BJ (cell line): ENCODE measurements around the gene PARD3. TPM values are rescaled to one million over a fixed set of nuclear protein-coding genes. Genes with fewer than 3 reads are reported as not detected.
"Not testable (repeated sequence)": the region's sequence is repeated elsewhere in the genome, so short reads cannot be mapped to it uniquely, and the experiment has no call there.

Source experiments
- CTCF ChIA-PET: fragments of 350-600 bp; formaldehyde crosslinking; extraction: SDS; loops from one replicate; lab custom pipeline; 2021; ENCODE audit warnings: antibody characterized with exemption, inconsistent platforms; lab: Yijun Ruan, JAX
- POLR2A ChIA-PET: fragments of 300-600 bp; sonication (Branson Sonifier 250); formaldehyde crosslinking; extraction: SDS; loops from one replicate; lab custom pipeline; 2021; ENCODE audit warnings: antibody characterized with exemption; lab: Charles Lee
- DNase-seq: peaks from one replicate; pipeline ENCODE4 v3.0.0-alpha.2; 2011; ENCODE audit warnings: low read depth
- H3K27me3 ChIP-seq: 2 replicates; pipeline ENCODE4 v1.6.0; 2011; ENCODE audit warnings: low read length; ENCODE audit not compliant: control insufficient read depth, insufficient read depth
- H3K36me3 ChIP-seq: 2 replicates; pipeline ENCODE4 v1.5.1; 2011; ENCODE audit warnings: low read length; ENCODE audit not compliant: control insufficient read depth, insufficient read depth
- H3K4me3 ChIP-seq: 2 replicates; pipeline ENCODE4 v1.5.1; 2011; ENCODE audit warnings: low read depth, mild to moderate bottlenecking, control low read depth, low read length
- CTCF ChIP-seq: IDR thresholded peaks from 2 replicates; pipeline ENCODE4 v1.5.1; 2011; ENCODE audit warnings: low read depth, mild to moderate bottlenecking, control low read depth, inconsistent platforms, low read length, moderate library complexity; ENCODE audit not compliant: insufficient read depth
- polyA plus RNA-seq: library from polyadenylated mRNA; depleted of rRNA; stranded (reverse); fragments of >200 nt; gene quantifications from 2 replicates; pipeline ENCODE4 v1.2.3, GENCODE V29; 2011

PARD3 gene
- polyA plus RNA-seq, 1 experiment: 17.7 TPM

- ChIA-PET CTCF (interaction anchor here (1.1 to 1.2 kb wide), 2 partner anchors 11 to 1074 kb away, joined by 3 to 4 read pairs; no protein-coding TSS in a partner anchor), POLR2A (no interaction called here)
- Histone ChIP-seq H3K27me3 (no peaks in the 10 kb centered on the region), H3K4me3 (no peak overlapping the region), H3K36me3 (no peaks in the 10 kb centered on the region)
- no peak for TF ChIP-seq CTCF
- DNase-seq: no peak
Observed at GRCh38 chr10:34396663-34397062, 418.4 kb downstream of the PARD3 start.

GRCh38 chr10:34392641-34393170 lies 422.4 kb downstream of the PARD3 start:
- Histone ChIP-seq H3K36me3 (no peaks in the 10 kb centered on the region), H3K4me3 (no peak overlapping the region), H3K27me3 (no peaks in the 10 kb centered on the region)
- no peak for DNase-seq
- POLR2A ChIA-PET: no interaction called here
- TF ChIP-seq CTCF: no peak
- CTCF ChIA-PET: no interaction called here

DNA sequence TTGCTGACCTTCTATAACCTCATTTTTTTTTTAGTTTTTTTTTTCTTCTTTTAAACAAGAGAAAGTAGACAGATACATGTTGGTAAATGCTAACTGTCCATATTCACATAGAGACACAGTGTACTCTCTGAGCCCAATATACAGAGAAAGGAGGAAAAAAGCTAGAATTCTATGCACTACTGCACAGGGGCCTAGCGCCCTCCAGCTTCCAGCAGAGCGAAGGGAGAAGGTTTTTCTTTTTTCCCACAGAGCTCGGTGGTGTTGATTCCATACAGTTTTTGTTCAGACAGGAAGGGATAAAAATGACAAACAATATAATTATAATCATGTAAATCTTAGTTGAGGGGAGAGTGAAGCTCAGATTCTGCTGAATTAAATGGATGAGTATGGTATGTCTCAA lies 423.9 kb downstream of the PARD3 start:
- H3K27me3 ChIP-seq, POLR2A ChIA-PET, DNase-seq, H3K36me3 ChIP-seq, H3K4me3 ChIP-seq: not testable (repeated sequence)
- CTCF ChIA-PET: interaction anchor here (0.6 kb wide), 1 partner anchor 317 kb away, joined by 3 read pairs; no protein-coding TSS in a partner anchor

- ChIA-PET POLR2A (no interaction called here), CTCF (interaction anchor here (0.7 kb wide), 1 partner anchor 1113 kb away, joined by 5 read pairs; no protein-coding TSS in a partner anchor)
- no peaks in the 10 kb centered on the region for H3K36me3 ChIP-seq
- no peak overlapping the region for H3K4me3 ChIP-seq
- no peaks in the 10 kb centered on the region for H3K27me3 ChIP-seq
- no peak for DNase-seq
- TF ChIP-seq CTCF: no peak
Observed at GRCh38 chr10:34389801-34390200, 425.3 kb downstream of the PARD3 start.

- ChIA-PET CTCF (no interaction called here), POLR2A (no interaction called here)
- no peak for DNase-seq
Observed at GRCh38 chr10:34386921-34387320, 428.2 kb downstream of the PARD3 start.

More at GRCh38 chr10:34386921-34387320, 428.2 kb downstream of the PARD3 start:
- TF ChIP-seq CTCF: no peak
- Histone ChIP-seq H3K27me3 (no peaks in the 10 kb centered on the region), H3K36me3 (peaks cover 2% of the 10 kb centered on the region; the same call in 1 of the 2 replicates), H3K4me3 (no peak overlapping the region)
